Measurements from ENCODE around the gene CCNQ. TPM values are rescaled to one million over a fixed set of nuclear protein-coding genes. Genes with fewer than 3 reads are reported as not detected.

CCNQ gene
- total RNA-seq, 1 experiment from 2014 or later: 32.4 TPM

- CTCF ChIA-PET: no interaction called here
- no TSS peak for BruUV-seq (replicated peaks)
- Histone ChIP-seq H3K27me3 (replicated peaks; ENCODE audit: insufficient read depth, low read depth, low read length, poor library complexity) (no peaks in the 10 kb centered on the region), H3K27ac (ENCODE audit: low read depth, low read length, poor library complexity, severe bottlenecking) (no peak overlapping the region), H3K36me3 (ENCODE audit: insufficient read depth, low read length, poor library complexity, severe bottlenecking) (no peaks in the 10 kb centered on the region), H3K9me3 (ENCODE audit: low read depth, low read length, poor library complexity, severe bottlenecking) (no peaks in the 10 kb centered on the region), H3K4me1 (ENCODE audit: insufficient read depth, low read length, poor library complexity, severe bottlenecking) (no peaks in the 10 kb centered on the region), H3K4me3 (ENCODE audit: low read depth, low read length, poor library complexity, severe bottlenecking) (no peak overlapping the region)
- POLR2A ChIA-PET (ENCODE audit: low non-redundant PET): interaction anchor here (0.6 kb wide), 1 partner anchor 460 kb away, joined by 4 read pairs; no protein-coding TSS in a partner anchor
- DNase-seq (ENCODE audit: low spot score): no peak
- intact Hi-C loops (cut with micrococcal nuclease; ENCODE audit: unreplicated experiment): loop anchor here (10.0 kb wide), 1 partner anchor 398 kb away; no protein-coding TSS in a partner anchor
- TF ChIP-seq EZH2 (IDR thresholded peaks at IDR 0.05; ENCODE audit: borderline replicate concordance, low read depth, low read length, poor library complexity, severe bottlenecking): no peak
- TF ChIP-seq CTCF (conservative IDR thresholded peaks at IDR 0.05; ENCODE audit: low read depth, low read length): no peak
Measured at GRCh38 chrX:153556767-153557166, 42.2 kb downstream of the CCNQ start.

- peak; percentile 79 for TF ChIP-seq CTCF (conservative IDR thresholded peaks at IDR 0.05; ENCODE audit: low read depth, low read length)
- TF ChIP-seq EZH2 (IDR thresholded peaks at IDR 0.05; ENCODE audit: borderline replicate concordance, low read depth, low read length, poor library complexity, severe bottlenecking): no peak
- no TSS peak for BruUV-seq (replicated peaks)
- Histone ChIP-seq H3K4me3 (ENCODE audit: low read depth, low read length, poor library complexity, severe bottlenecking) (no peak overlapping the region), H3K36me3 (ENCODE audit: insufficient read depth, low read length, poor library complexity, severe bottlenecking) (no peaks in the 10 kb centered on the region), H3K4me1 (ENCODE audit: insufficient read depth, low read length, poor library complexity, severe bottlenecking) (no peaks in the 10 kb centered on the region), H3K9me3 (ENCODE audit: low read depth, low read length, poor library complexity, severe bottlenecking) (no peaks in the 10 kb centered on the region), H3K27me3 (replicated peaks; ENCODE audit: insufficient read depth, low read depth, low read length, poor library complexity) (no peaks in the 10 kb centered on the region), H3K27ac (ENCODE audit: low read depth, low read length, poor library complexity, severe bottlenecking) (no peak overlapping the region)
- intact Hi-C loops (cut with micrococcal nuclease; ENCODE audit: unreplicated experiment): loop anchor here (2.0 to 10.0 kb wide), 2 partner anchors 114 to 400 kb away; no protein-coding TSS in a partner anchor
- CTCF ChIA-PET: interaction anchor here (1.0 to 1.1 kb wide), 3 partner anchors 107 to 153 kb away, joined by 3 to 8 read pairs (median 4); no protein-coding TSS in a partner anchor
- POLR2A ChIA-PET (ENCODE audit: low non-redundant PET): interaction anchor here (0.8 kb wide), 1 partner anchor 45 kb away, joined by 3 read pairs; no protein-coding TSS in a partner anchor
- DNase-seq (ENCODE audit: low spot score): peak; percentile 71
Measured at GRCh38 chrX:153554519-153555167, 44.3 kb downstream of the CCNQ start.

- BruUV-seq (replicated peaks): no TSS peak
Measured at GRCh38 chrX:153551135-153551534, 47.8 kb downstream of the CCNQ start.

More at GRCh38 chrX:153551135-153551534, 47.8 kb downstream of the CCNQ start:
- DNase-seq (ENCODE audit: low spot score): no peak
- POLR2A ChIA-PET (ENCODE audit: low non-redundant PET): no interaction called here
- H3K36me3 ChIP-seq (ENCODE audit: insufficient read depth, low read length, poor library complexity, severe bottlenecking): no peaks in the 10 kb centered on the region
- no peak overlapping the region for H3K4me3 ChIP-seq (ENCODE audit: low read depth, low read length, poor library complexity, severe bottlenecking)
- no peak for TF ChIP-seq EZH2 (IDR thresholded peaks at IDR 0.05; ENCODE audit: borderline replicate concordance, low read depth, low read length, poor library complexity, severe bottlenecking)
- no peak for TF ChIP-seq CTCF (conservative IDR thresholded peaks at IDR 0.05; ENCODE audit: low read depth, low read length)
- no peaks in the 10 kb centered on the region for H3K9me3 ChIP-seq (ENCODE audit: low read depth, low read length, poor library complexity, severe bottlenecking)
- intact Hi-C loops (cut with micrococcal nuclease; ENCODE audit: unreplicated experiment): loop anchor here (10.0 kb wide), 1 partner anchor 404 kb away; no protein-coding TSS in a partner anchor
- CTCF ChIA-PET: no interaction called here
- no peak overlapping the region for H3K27ac ChIP-seq (ENCODE audit: low read depth, low read length, poor library complexity, severe bottlenecking)
- no peaks in the 10 kb centered on the region for H3K4me1 ChIP-seq (ENCODE audit: insufficient read depth, low read length, poor library complexity, severe bottlenecking)
- no peaks in the 10 kb centered on the region for H3K27me3 ChIP-seq (replicated peaks; ENCODE audit: insufficient read depth, low read depth, low read length, poor library complexity)

Measured in A673 (cell line).